Hepatocyte (in vitro differentiated cells): ENCODE measurements around the gene CALHM5. TPM values are rescaled to one million over a fixed set of nuclear protein-coding genes. Genes with fewer than 3 reads are reported as not detected.

Experiments
- DNase-seq: peaks from one replicate; pipeline ENCODE4 v3.0.0-alpha.2; 2016; ENCODE audit warnings: low spot score
- H2AFZ ChIP-seq: fragments of 200-600 bp; sonication (generic); 2 replicates; pipeline ENCODE4 v1.6.0; 2016; ENCODE audit warnings: antibody characterized with exemption, mild to moderate bottlenecking
- H3K27ac ChIP-seq: fragments of 200-600 bp; sonication (generic); 2 replicates; pipeline ENCODE4 v1.5.1; 2016; ENCODE audit warnings: mild to moderate bottlenecking
- H3K27me3 ChIP-seq: fragments of 200-600 bp; sonication (generic); 2 replicates; pipeline ENCODE4 v1.6.1; 2016
- H3K36me3 ChIP-seq: fragments of 200-600 bp; sonication (generic); replicated peaks from 2 replicates; pipeline ENCODE4 v1.5.1; 2016; ENCODE audit warnings: low read depth; ENCODE audit not compliant: insufficient read depth
- H3K4me1 ChIP-seq: fragments of 200-600 bp; sonication (generic); 2 replicates; pipeline ENCODE4 v1.5.1; 2016; ENCODE audit warnings: mild to moderate bottlenecking, moderate library complexity; ENCODE audit not compliant: insufficient read depth
- H3K4me2 ChIP-seq: fragments of 200-600 bp; sonication (generic); 2 replicates; pipeline ENCODE4 v1.6.0; 2016
- H3K4me3 ChIP-seq: fragments of 200-600 bp; sonication (generic); 2 replicates; pipeline ENCODE4 v1.5.1; 2016; ENCODE audit warnings: mild to moderate bottlenecking
- H3K79me2 ChIP-seq: fragments of 200-600 bp; sonication (generic); 2 replicates; pipeline ENCODE4 v1.6.0; 2017; ENCODE audit warnings: mild to moderate bottlenecking
- H3K9me2 ChIP-seq: fragments of 200-600 bp; sonication (generic); replicated peaks from 2 replicates; pipeline ENCODE4 v1.6.0; 2017; ENCODE audit warnings: mild to moderate bottlenecking; ENCODE audit not compliant: insufficient read depth
- H3K9me3 ChIP-seq: fragments of 200-600 bp; sonication (generic); 2 replicates; pipeline ENCODE4 v1.5.1; 2016; ENCODE audit warnings: low read depth, mild to moderate bottlenecking
- H4K20me1 ChIP-seq: fragments of 200-600 bp; sonication (generic); 2 replicates; pipeline ENCODE4 v1.6.0; 2016; ENCODE audit warnings: mild to moderate bottlenecking; ENCODE audit not compliant: insufficient read depth, poor library complexity, severe bottlenecking
- EZH2 ChIP-seq: fragments of 200-600 bp; sonication (generic); IDR thresholded peaks from 2 replicates; pipeline ENCODE4 v1.6.1; 2016; ENCODE audit warnings: antibody characterized with exemption, mild to moderate bottlenecking, borderline replicate concordance
- EZH2phosphoT487 ChIP-seq: fragments of 200-600 bp; sonication (generic); IDR thresholded peaks from one replicate; pipeline ENCODE4 v1.6.1; 2018; ENCODE audit warnings: antibody characterized with exemption, mild to moderate bottlenecking, low read depth, moderate library complexity; ENCODE audit not compliant: unreplicated experiment, severe bottlenecking
- whole genome bisulfite sequencing: methylation state at CpG from one replicate; pipeline ENCODE4 v1.1.6; 2016; ENCODE audit warnings: low lambda C conversion rate; ENCODE audit errors: missing lambda C conversion rate; 5-methylcytosine and 5-hydroxymethylcytosine counted together
- polyA plus RNA-seq: library from polyadenylated mRNA; unstranded; fragments of >200 nt; fragmentation: Nextera tagmentation; extraction: Ambion mirVana; gene quantifications from 2 replicates; pipeline ENCODE4 v1.2.1, GENCODE V29; 2016
- total RNA-seq: library from RNA; depleted of rRNA; stranded (reverse); fragments of >200 nt; gene quantifications from 2 replicates; pipeline ENCODE4 v1.2.3, GENCODE V29; 2014
- TF ChIP-seq, protein P1 (sequence below): fragments of 200-600 bp; sonication (generic); IDR thresholded peaks from 2 replicates; pipeline ENCODE4 v1.5.1; 2016; ENCODE audit warnings: antibody characterized with exemption, mild to moderate bottlenecking; ENCODE audit not compliant: poor library complexity

Gene CALHM5, protein sequence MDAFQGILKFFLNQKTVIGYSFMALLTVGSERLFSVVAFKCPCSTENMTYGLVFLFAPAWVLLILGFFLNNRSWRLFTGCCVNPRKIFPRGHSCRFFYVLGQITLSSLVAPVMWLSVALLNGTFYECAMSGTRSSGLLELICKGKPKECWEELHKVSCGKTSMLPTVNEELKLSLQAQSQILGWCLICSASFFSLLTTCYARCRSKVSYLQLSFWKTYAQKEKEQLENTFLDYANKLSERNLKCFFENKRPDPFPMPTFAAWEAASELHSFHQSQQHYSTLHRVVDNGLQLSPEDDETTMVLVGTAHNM
- total RNA-seq, result 1.2 and 1.7 TPM in 2 replicates
- polyA plus RNA-seq, result 0.46 and 0.62 TPM in 2 replicates

DNA sequence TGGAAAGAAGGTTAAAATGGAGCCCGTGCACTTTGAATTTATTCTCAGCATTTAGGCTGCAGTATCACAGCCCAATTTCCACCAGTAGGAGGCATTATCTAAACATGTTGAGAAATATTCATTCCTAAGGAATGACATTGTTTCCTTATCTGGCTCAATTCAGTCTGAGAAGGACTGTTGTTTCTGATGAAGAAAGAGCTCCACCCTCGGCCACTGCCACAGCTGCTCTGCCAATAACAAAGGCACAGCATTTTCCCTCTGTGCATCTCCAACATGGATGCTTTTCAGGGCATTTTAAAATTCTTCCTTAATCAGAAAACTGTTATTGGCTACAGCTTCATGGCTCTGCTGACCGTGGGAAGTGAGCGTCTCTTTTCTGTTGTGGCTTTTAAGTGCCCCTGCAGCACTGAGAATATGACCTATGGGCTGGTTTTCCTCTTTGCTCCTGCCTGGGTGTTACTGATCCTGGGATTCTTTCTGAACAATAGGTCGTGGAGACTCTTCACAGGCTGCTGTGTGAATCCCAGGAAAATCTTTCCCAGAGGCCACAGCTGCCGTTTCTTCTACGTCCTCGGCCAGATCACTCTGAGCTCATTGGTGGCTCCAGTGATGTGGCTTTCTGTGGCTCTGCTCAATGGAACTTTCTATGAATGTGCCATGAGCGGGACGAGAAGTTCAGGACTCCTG is at the start of gene CALHM5:
CALHM5 (plus strand) TSS at position 216 of the 687 bp plus-strand sequence; CDS start at position 274, 58 bp downstream.
- no peaks in the 10 kb centered on the region for H3K4me1 ChIP-seq
- WGBS, result 27% methylated on average over 10 of the region's 10 CpGs
- no peaks in the 10 kb centered on the region for H3K79me2 ChIP-seq
- no peaks in the 10 kb centered on the region for H3K9me3 ChIP-seq
- H3K4me2 ChIP-seq, result peak within 1 kb of the TSS; percentile 66
- no peaks in the 10 kb centered on the region for H3K27me3 ChIP-seq
- peak within 1 kb of the TSS; percentile 5 for H3K4me3 ChIP-seq
- no peaks in the 10 kb centered on the region for H3K9me2 ChIP-seq
- no peaks in the 10 kb centered on the region for H4K20me1 ChIP-seq
- peak within 1 kb of the TSS; percentile 50 for H2AFZ ChIP-seq
- no peaks in the 10 kb centered on the region for H3K36me3 ChIP-seq
- TF ChIP-seq, protein P1, sequence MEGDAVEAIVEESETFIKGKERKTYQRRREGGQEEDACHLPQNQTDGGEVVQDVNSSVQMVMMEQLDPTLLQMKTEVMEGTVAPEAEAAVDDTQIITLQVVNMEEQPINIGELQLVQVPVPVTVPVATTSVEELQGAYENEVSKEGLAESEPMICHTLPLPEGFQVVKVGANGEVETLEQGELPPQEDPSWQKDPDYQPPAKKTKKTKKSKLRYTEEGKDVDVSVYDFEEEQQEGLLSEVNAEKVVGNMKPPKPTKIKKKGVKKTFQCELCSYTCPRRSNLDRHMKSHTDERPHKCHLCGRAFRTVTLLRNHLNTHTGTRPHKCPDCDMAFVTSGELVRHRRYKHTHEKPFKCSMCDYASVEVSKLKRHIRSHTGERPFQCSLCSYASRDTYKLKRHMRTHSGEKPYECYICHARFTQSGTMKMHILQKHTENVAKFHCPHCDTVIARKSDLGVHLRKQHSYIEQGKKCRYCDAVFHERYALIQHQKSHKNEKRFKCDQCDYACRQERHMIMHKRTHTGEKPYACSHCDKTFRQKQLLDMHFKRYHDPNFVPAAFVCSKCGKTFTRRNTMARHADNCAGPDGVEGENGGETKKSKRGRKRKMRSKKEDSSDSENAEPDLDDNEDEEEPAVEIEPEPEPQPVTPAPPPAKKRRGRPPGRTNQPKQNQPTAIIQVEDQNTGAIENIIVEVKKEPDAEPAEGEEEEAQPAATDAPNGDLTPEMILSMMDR, result peak; percentile 59
- TF ChIP-seq EZH2, result no peak
- H3K27ac ChIP-seq, result peak within 1 kb of the TSS; percentile 77
- DNase-seq, result peak; percentile 68

DNA sequence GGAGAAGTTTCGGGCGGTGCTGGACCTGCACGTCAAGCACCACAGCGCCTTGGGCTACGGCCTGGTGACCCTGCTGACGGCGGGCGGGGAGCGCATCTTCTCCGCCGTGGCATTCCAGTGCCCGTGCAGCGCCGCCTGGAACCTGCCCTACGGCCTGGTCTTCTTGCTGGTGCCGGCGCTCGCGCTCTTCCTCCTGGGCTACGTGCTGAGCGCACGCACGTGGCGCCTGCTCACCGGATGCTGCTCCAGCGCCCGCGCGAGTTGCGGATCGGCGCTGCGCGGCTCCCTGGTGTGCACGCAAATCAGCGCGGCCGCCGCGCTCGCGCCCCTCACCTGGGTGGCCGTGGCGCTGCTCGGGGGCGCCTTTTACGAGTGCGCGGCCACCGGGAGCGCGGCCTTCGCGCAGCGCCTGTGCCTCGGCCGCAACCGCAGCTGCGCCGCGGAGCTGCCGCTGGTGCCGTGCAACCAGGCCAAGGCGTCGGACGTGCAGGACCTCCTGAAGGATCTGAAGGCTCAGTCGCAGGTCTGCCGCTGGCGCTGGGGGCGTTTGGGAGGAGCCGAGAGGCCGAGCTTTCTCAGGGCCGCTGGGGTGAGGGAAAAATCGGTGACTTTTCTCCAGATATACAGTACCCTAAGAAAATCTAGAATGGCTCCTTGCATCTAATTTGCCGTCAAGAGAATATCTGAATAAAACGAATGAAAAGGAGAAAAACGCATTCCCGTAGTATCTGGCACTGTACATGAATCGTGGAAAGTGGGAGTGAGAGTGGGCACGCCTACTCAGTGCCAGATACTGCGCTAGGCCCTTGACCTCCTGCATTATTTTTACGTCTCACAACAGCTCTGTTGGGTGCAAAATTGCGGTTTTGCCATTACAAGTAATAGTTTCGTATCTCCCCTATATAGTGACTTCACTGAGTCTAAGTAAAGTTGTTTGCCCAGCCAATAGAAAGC is 49.2 kb upstream of the CALHM5 start:
- H3K4me2 ChIP-seq, result peak overlapping the region; percentile 95
- H3K4me3 ChIP-seq, result peak overlapping the region; percentile 17
- DNase-seq, result peak; percentile 59
- no peaks in the 10 kb centered on the region for H3K79me2 ChIP-seq
- no peaks in the 10 kb centered on the region for H4K20me1 ChIP-seq
- no peaks in the 10 kb centered on the region for H3K36me3 ChIP-seq
- no peaks in the 10 kb centered on the region for H3K9me2 ChIP-seq
- TF ChIP-seq EZH2 (no peak), EZH2phosphoT487 (no peak)
- TF ChIP-seq, protein P1, result no peak
- no peak overlapping the region for H3K27ac ChIP-seq
- WGBS, result 11% methylated on average over 82 of the region's 84 CpGs
- peaks cover 5% of the 10 kb centered on the region for H3K4me1 ChIP-seq
- peaks cover 35% of the 10 kb centered on the region for H3K27me3 ChIP-seq
- no peaks in the 10 kb centered on the region for H3K9me3 ChIP-seq
- H2AFZ ChIP-seq, result peak overlapping the region; percentile 69

DNA sequence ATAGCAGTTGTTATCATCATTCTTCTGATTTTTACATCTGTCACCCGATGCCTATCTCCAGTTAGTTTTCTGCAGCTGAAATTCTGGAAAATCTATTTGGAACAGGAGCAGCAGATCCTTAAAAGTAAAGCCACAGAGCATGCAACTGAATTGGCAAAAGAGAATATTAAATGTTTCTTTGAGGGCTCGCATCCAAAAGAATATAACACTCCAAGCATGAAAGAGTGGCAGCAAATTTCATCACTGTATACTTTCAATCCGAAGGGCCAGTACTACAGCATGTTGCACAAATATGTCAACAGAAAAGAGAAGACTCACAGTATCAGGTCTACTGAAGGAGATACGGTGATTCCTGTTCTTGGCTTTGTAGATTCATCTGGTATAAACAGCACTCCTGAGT is 48.1 kb upstream of the CALHM5 start:
- TF ChIP-seq EZH2, result no peak
- Histone ChIP-seq H3K79me2 (no peaks in the 10 kb centered on the region), H2AFZ (no peak overlapping the region), H3K27ac (no peak overlapping the region), H3K4me2 (no peak overlapping the region), H4K20me1 (no peaks in the 10 kb centered on the region), H3K9me2 (no peaks in the 10 kb centered on the region), H3K9me3 (no peaks in the 10 kb centered on the region), H3K36me3 (no peaks in the 10 kb centered on the region), H3K27me3 (peaks cover 35% of the 10 kb centered on the region), H3K4me3 (no peak overlapping the region), H3K4me1 (peaks cover 5% of the 10 kb centered on the region)
- 92% methylated on average over 4 of the region's 4 CpGs for WGBS
- DNase-seq, result no peak
